HG02840 (cell line): Measurements from ENCODE around the gene MEGF6.

ENCODE experiments used
- ATAC-seq: cut with Tn5 transposase; IDR thresholded peaks from one replicate; pipeline ENCODE4 v1.9.1; 2021; ENCODE audit warnings: mild to moderate bottlenecking, moderate library complexity, moderate number of reproducible peaks; ENCODE audit not compliant: unreplicated experiment, low FRiP score

Gene MEGF6

DNA sequence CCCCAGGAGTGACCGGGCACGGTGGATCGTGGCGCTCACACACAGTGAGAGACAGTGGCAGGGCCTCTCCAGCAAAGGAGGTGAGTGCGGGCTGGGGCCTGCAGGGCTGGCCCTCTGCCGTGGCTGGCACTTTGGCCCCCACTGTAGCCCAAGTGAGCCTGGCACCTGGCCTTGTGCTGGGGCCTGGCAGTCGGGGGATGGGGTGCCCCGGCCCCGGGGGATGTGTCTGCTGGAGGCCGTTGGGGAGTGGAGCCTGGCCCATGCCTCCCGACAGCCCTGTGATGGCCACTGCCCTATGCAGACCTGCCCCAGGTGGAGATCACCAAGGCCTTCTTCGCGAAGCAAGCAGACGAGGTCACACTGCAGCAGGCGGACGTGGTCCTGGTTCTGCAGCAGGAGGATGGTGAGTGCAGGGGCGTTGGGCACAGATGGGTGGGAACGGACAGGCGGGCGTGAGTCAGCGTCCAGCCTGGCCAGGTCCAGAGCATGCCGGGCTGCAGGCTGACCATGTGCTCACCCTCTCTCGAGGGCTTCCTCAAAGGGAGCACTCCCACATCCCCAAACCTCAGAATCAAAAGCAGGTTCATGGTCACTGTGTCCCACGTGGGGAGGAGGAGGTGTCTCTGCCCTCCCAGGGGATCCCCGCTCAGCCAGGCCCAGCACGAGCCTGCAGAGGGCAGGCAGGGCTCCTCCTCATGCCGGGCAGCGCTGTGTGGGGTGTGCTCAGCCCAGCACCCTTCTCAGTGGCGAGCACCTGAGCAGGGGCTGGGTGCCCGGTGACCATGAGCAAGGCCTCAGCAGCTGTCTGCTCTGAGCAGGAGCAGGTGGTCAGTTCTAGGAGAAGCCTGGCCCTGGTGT is 131.6 kb downstream of the MEGF6 start:
- no peak for ATAC-seq

DNA sequence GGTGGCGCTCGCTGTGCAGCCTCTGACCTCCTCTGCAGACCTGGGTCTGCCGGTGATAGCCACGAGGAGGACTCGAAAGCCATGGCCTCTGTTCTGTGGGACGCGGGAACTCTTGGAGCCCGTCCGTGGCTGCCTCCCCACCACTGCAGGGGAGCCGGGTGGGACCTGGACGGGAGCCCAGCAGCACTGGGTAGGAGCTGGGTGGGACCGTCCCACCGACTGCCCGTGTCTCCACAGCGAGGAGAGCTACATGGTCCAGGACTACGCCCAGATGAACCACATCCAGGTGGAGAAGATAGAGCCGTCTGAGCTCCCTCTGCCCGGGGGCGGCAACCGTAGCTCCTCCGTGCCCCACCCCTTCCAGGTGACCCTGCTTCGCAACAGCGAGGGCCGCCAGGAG is 133.1 kb downstream of the MEGF6 start:
- no peak for ATAC-seq

DNA sequence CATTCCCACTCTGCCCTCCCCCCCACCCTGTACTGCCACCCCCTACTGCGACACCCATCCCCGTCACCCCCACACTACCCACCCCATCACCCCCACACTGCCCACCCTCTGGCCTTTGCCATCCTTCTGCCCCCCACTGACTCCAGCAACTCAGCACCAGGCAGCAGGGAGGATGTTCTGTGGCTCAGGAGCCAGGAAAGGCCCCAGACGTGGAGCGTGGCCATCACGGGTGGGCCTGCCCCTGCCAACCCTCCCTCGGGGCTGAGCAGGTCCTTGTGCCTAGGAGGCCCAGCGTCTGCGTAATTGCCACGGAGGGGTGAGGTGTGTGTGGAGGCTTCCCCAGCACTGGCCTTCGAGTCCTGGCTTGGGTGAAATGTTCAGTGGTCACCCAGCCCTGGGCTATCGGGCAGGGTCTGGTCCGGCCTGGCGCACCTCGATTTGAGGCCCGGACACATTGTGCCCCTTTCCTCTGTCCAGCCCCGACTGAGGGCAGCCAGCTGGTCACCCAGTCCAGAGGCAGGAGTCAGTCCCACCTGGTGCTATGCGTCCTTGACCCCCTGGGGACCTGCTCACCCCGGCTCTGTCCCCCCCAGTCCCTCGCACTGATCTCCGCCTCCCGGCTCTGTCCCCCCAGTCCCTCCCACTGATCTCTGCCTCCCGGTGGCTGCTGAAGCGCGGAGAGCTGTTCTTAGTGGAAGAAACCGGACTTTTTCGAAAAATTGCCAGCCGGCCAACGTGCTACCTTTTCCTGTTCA is 133.9 kb downstream of the MEGF6 start:
- no peak for ATAC-seq

DNA sequence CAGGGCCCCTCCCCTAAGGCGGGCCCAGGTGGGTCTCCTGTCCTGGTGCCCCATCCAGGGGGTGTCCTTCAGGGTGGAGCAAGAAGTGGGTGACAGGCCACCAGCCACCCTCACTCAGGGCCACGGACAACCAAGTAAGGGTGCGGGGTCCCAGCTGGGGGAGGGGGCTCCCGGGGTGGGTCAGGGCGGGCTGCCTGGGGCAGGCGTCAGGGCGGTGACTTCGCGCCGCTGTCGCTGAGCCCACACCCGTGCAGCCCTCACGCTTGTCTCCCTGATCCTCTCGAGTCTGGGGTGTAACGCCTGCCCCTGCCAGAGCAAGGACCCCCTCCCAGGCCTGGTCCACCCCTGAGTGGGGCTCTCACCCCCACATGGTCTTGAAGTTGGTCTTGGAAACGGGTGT is 134.6 kb downstream of the MEGF6 start:
- no peak for ATAC-seq

DNA sequence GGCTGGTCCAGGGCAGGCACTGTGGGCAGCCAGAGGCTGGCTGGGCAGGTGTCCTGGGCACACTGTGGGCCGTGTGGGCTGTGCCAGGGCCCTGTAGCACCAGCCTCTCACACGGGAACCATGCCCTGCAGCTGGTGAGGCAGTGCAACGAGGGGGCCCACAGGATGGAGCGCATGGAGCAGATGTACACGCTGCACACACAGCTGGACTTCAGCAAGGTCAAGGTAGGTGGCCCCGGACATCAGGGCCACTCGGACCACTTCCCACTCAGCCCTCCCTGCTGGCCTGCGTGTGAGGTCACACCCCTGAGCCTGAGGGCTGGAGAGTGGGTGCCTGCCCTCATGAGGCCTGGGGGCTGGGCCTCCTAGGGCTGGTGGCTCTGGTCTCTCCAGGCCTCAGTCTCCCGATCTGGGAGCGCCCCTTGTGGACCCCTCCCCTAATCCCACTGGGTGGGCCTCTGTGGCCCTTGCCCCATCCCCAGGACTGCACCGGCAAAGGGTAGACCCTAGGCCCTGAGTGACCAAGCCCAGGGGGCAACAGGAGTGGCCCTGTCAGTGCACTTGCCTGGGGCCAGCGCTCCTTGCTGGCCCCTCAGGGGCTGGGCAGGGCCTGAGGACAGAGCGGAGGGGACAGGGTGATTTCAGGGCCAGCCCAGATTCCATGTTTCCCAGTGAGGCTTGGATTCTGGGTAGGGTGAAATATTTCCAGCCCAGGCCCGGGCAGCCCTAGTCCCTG is 135.3 kb downstream of the MEGF6 start:
- ATAC-seq, result no peak

DNA sequence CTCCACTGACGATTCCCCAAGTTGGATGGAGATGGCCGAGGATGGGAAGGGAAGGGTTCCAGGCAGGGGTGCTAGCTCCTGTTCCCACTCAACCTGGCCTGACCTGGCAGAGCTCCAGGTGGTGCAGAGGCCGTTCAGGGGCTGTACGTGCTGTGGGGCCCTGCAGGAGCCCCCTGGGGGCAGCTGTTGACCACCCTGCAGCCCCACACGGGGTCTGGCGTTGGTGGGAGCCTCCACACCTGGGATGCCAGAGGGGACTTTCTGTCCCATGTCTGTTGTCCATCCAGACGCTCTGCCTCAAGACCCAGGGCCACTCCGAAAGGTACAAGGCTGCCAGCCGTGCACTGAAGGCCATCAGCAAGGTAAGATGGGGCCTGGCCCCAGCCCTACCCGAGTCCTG is 136.9 kb downstream of the MEGF6 start:
- no peak for ATAC-seq

DNA sequence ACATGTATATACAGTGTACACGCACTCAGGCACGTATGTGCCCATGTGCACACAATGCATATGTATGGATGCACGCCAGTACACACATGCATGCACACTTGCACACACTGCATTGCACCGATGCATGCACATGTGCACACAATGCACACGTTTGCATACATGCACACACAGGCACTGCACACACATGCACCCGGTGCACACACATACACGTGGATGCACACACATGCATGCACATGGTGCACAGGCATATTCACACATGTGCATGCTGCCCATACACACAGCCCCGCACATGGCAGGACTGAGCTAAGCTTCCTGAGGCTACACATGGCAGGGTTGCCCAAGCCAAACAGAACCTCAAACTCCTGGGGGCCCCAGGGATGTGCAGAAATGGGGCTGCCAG is 137.3 kb downstream of the MEGF6 start:
- ATAC-seq, result no peak

DNA sequence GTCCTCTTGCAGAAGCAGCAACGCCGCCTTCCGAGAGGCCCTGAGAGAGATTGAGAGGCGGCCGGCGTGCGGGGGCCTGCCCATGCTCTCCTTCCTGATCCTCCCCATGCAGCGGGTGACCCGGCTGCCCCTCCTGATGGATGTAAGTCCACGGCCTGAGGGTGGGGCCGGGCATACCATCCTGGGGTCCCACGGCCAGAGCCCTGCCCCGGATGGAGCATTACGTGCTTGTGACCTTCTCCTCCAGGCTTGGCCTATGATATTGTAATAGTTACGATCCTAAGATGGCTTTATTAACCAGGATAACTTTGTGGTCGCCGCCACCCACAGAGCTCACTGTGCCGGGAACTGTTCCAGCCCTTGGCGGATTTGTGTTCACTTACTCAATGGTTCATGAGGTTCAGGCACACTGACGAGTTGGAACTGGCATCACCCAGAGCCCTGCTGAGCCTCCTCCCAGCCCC is 137.9 kb downstream of the MEGF6 start:
- no peak for ATAC-seq

DNA sequence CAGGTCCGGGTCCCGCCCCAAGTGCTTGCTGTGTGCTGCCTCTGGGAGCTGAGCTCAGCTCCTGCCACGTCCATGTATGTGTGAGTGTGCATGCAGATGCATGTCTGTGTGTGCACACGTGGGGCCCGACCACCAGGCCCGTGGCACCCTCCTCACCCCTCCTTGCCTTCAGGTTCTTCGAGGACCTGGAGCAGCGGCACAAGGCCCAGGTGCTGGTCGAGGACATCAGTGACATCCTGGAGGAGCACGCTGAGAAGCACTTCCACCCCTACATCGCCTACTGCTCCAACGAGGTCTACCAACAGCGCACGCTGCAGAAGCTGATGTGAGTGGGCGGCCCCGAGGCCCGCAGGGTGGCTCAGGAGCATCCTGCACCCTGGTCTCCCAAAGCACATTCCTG is 138.4 kb downstream of the MEGF6 start:
- ATAC-seq, result no peak

DNA sequence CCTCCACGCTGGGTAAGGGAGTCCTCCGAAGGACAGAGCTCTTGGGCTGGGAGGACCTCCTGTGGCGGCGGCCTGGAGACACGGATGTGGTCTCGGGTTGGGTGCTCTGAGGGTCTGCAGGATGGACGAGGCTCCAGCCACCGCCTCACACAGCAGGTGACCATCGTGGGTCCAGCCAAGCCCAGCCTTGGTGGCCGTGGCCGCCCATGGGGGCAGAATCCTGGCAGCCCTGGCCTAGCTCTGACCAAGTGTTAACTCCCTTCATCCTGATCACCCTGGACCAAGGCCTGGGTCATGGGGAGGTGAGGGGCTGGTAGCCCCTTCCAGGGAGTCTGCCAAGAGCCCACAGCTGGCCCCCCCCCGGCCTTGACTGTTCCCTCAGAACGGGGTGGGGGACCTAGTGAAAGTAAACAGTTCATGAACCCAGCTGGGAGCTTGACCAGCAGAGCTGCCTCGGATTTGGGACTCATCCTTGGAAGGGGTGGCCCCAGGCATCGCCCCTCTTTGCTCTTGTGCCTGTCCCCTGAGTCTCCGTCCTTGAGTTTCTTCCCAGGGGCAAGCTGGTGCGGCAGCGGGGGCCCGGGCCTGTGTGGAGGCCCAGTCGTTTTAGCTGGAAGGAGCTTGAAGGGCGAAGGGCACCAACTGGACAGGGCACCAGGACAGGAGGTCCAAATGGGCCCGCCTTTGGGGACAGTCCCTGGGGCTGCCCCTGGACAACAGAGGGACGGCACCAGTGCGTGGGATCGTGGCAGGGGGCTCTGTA is 139.0 kb downstream of the MEGF6 start:
- no peak for ATAC-seq

DNA sequence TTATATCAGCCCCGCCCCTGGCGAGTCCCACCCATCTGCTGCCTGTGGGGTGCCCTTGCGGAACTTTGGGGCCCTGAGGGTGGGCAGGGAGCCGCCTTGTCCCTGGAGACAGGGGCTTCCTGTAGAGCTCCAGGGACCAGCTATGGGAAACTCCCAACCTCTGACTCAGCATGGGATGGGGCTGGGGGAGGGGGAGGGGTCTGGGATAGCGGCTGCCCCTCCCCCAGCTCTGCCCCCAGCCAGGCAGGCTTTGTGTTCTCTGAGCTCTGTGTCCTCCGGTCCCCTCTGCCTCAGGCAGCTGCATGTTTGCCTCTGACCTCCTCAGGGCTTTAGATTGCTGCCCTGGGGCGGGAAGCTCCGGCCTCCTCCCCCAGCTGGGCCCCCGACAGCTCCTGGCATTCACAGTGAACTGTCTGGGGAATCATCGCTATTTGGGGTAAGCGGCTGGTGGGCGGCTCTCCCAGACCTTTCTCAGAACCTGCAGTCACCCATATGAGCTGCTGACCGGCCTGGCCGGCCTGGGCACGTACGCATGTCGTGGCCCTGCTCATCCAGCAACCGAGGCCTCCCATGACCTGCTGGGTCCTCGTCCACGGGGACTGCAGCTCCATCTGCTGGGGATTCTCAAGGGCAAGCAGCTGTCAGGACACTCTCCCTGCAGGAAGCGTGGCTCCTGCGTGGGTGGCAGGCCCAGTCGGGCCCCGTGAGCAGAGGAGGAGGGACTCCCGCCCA is 139.8 kb downstream of the MEGF6 start:
- ATAC-seq, result no peak

DNA sequence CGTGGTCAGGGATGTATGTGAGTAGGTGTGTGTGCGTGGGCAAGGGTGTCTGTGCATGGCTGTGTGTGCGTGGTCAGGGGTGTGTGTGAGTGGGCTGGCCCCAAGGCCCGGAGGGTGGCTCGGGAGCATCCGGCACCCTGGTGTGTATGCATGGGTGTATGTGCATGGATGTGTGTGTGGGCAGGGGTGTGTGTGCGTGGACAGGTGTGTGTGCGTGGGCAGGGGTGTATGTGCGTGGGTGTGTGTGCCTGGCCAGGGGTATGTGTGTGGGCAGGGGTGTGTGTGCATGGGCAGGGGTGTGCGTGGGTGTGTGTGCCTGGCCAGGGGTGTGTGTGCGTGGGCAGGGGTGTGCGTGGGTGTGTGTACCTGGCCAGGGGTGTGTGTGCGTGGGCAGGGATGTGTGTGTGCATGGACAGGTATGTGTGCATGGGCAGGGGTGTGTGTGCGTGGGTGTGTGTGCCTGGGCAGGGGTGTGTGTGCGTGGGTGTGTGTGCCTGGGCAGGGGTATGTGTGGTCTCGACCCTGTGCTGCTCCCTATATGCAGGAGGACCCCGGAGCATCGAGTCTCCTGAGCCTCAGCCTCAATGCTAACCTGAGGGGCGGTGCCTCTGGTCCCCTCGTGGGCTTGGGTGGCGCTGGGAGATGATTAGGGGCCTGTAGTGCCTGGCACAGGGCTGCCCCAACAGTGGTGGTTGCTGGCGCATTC is 140.5 kb downstream of the MEGF6 start:
- no peak for ATAC-seq

DNA sequence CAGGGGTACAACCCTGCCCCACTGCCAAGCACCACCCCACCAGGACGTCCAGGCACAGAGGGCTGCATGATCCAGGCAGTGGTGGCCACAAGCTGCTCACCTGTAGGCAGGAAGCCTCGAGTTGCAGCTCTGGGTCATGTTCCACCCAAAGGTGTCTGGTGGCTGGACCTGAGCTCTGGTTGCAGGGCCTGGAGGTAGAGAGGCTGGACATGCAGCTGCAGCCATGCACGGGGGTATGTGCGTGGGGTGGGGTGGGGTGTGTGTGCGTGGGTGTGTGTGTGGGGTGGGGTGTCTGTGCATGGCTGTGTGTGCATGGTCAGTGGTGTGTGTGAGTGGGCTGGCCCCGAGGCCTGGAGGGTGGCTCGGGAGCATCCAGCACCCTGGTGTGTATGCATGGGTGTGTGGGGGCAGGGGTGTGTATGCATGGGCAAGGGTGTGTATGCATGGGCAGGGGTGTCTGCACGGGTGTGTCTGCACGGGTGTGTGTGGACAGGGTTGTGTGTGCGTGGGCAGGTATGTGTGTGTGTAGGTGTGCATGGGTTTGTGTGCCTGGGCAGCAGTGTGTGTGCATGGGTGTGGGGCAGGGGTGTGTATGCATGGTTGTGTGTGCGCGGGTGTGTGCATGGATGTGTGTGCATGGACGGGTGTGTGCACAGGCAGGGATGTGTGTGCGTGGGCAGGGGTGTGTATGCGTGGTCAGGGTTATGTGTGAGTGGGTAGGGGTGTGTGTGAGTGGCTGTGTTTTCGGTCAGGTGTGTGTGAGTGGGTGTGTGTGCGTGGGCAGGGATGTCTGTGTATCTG is 141.3 kb downstream of the MEGF6 start:
- no peak for ATAC-seq

DNA sequence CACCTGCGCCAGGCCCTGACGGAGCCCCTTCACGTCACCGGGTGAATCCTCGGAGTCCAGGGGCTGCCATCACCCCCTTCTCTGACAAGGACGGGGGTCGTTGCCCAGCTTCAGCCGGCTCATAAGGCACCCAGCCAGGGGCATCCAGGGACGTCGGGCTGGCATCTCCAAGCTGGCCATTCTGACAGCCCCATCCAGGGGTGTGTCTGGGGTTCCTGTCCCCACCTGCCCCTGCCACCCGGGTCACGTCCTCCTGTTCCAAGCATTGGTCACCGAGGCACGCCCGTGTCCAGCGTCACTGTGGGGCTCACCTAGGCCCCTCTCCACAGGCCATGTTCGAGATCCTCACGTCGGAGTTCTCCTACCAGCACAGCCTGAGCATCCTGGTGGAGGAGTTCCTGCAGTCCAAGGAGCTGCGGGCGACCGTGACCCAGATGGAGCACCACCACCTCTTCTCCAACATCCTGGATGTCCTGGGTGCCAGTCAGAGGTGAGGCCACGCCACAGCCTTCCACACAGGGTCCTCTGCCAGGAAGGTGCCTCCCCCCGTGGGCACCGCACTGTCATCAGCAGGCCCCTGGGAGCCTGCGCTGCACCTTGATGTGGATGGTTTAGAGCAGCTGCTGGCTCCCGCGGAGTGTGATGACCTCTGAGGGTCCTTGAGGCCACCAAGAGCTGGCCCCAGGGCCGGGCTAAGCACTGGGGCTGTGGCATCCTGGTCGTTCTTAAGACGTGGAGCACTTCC is 142.0 kb downstream of the MEGF6 start:
- ATAC-seq, result no peak

DNA sequence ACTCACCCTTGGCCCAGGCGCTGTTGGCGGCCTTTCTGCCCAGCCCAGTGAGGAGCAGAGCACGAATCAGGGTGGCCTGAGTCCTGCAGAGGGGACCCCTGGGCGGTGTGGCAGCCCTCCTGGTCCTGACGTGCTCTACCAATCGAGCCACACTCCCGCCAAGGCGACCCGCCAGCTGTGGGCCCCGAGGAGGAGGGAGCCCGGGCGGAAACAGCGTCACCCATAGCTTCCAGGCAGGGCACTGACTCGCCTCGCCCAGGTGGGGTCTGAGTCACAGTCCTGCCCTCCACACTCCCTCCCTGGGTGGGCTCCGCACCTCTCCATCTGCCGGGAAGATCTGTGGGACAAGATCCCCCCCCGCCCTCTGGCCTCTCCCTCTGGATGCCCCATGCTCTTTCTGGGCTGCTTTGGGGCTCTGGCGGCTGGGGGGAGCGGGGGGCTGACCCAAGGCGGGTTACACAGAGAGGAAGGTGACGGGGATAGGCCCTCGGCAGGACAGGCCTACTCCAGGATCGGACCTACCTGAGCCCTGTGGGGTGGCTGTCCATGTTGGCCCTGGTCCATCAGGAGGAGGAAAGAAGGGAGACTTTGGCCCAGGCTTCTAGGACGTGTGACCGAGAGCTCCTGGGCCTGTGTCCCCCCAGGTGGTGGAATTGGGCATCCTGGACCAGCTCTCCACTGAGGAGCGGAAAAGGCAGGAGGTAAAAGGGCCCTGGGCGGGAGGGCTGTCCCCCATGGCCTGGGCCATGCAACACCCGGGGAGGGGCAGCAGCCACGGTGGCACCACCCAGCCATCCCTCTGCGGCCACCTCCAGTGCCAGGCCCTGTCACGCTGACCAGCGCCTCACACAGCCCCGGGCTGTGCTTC is 142.8 kb downstream of the MEGF6 start:
- no peak for ATAC-seq

DNA sequence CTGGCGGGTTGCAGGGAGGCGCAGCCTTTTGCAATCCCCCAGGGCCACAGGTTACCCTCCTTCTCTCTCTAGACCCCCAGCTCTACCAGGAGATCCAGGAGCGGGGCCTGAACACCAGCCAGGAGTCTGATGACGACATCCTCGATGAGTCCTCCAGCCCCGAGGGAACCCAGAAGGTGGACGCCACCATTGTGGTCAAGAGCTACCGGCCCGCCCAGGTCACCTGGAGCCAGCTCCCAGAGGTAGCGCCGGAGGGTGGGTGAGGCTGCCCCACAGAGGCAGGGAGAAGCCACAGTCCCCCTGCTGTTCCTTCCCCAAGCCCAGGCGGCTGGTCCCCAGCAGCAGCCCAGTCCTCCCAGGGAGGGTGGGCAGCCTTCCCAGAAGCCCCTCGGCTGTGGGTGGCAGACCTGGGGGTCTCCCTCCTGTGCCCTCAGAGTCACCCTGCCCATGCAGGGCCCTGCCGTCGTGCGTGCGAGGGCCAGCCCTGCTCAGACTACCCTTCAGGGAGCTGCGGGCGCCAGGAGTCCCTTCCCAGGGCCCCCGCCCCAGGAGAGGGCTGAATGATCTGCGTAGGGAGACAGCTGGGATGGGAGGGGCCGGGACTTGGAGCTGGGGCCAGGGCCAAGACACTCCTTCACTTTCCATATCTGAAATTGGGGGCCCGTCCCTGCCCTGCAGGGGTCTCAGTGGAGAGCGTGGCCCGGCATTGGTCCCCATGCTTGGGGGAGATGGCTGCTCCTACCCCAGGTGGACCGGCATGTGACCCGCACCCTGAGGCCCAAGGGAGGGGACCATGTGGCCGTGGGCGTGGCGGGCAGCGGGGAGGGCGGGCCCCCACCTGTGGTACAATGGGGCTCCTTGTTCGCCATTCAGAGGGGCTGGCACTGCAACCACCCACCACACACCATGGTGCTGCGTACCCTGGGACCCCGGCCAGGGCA is 143.9 kb downstream of the MEGF6 start:
- ATAC-seq, result no peak
